HG03135 (cell line): ENCODE results near the gene MAOB.

Experiments
- ATAC-seq: cut with Tn5 transposase; IDR thresholded peaks from one replicate; pipeline ENCODE4 v1.9.1; 2021; ENCODE audit warnings: mild to moderate bottlenecking, moderate library complexity; ENCODE audit not compliant: unreplicated experiment

Gene MAOB

GRCh38 chrX:43718081-43718480 lies 164.2 kb downstream of the MAOB start:
- ATAC-seq = no peak

GRCh38 chrX:43717161-43717560 lies 165.1 kb downstream of the MAOB start:
- no peak for ATAC-seq

DNA sequence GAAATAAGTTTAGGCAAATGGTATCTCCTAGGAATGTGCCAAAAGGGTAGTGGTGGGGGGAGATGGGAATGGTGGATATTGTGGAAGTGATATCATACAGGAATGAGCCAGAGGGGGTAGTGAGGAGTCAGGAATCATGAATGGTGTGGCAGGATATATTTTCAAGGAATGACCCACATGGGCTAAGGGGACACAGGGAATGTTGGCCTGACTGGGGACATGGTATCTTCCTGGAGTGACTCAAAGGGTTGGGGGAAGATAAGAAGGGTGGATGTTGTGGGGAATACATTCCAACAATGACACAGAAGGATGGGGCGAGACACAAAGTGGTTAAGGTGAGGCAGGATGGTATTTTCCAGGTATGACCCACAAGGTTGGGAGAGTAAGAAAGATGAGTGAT lies 165.6 kb downstream of the MAOB start:
- no peak for ATAC-seq
